Skeletal muscle satellite cell (primary cell): ENCODE data around the gene UNC5A.

ENCODE experiments used
- H3K27me3 ChIP-seq: 2 replicates; pipeline ENCODE4 v1.7.0; 2013; ENCODE audit warnings: low read length; ENCODE audit not compliant: control insufficient read depth, insufficient read depth
- H3K36me3 ChIP-seq: 2 replicates; pipeline ENCODE4 v1.7.0; 2013; ENCODE audit warnings: mild to moderate bottlenecking, control low read depth, low read length; ENCODE audit not compliant: insufficient read depth
- H3K4me1 ChIP-seq: 2 replicates; pipeline ENCODE4 v1.7.0; 2013; ENCODE audit warnings: low read length; ENCODE audit not compliant: control insufficient read depth, insufficient read depth
- H3K4me2 ChIP-seq: 2 replicates; pipeline ENCODE4 v1.7.0; 2013; ENCODE audit warnings: mild to moderate bottlenecking, low read length
- H3K4me3 ChIP-seq: 2 replicates; pipeline ENCODE4 v1.7.0; 2013; ENCODE audit warnings: low read length
- H3K9ac ChIP-seq: 2 replicates; pipeline ENCODE4 v1.7.0; 2013; ENCODE audit warnings: mild to moderate bottlenecking, low read depth, low read length, moderate library complexity
- H3K9me3 ChIP-seq: replicated peaks from 2 replicates; pipeline ENCODE4 v1.7.0; 2013; ENCODE audit warnings: mild to moderate bottlenecking, control low read depth, low read length

UNC5A gene

DNA sequence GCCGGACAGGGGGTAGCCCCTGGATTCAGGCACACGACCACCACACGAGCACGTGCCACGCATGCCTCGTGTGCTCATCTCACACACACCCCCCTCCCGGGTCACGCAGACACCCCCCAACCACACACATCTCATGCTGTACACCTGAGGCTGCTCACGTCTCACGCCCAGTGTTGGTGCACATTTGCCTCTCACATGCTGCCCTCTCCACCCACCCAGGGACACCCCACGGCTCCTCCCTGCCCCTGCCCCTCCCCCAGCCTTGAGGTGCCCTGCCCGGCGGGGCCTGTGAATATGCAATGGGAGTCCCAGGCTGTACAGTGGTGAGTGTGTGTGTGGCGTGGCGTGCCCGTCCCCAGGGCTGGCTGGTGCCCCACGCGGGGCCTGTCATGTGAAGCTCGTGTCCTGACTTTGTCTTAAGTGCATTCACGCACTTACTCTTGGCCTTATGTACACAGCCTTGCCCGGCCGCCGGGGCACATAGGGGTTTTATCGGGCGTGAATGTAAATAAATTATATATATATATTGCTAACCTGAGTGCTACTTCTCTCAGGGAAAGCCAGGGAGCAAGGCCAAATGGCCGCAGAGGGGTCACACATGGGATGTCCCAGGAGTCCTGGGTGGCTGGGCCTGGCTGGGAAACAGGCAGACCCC, 70.1 kb downstream of the UNC5A start:
- Histone ChIP-seq H3K27me3 (peaks cover 41% of the 10 kb centered on the region), H3K36me3 (no peaks in the 10 kb centered on the region), H3K9me3 (no peaks in the 10 kb centered on the region), H3K4me3 (no peak overlapping the region), H3K4me1 (peaks cover 3% of the 10 kb centered on the region), H3K9ac (no peak overlapping the region), H3K4me2 (no peak overlapping the region)

DNA sequence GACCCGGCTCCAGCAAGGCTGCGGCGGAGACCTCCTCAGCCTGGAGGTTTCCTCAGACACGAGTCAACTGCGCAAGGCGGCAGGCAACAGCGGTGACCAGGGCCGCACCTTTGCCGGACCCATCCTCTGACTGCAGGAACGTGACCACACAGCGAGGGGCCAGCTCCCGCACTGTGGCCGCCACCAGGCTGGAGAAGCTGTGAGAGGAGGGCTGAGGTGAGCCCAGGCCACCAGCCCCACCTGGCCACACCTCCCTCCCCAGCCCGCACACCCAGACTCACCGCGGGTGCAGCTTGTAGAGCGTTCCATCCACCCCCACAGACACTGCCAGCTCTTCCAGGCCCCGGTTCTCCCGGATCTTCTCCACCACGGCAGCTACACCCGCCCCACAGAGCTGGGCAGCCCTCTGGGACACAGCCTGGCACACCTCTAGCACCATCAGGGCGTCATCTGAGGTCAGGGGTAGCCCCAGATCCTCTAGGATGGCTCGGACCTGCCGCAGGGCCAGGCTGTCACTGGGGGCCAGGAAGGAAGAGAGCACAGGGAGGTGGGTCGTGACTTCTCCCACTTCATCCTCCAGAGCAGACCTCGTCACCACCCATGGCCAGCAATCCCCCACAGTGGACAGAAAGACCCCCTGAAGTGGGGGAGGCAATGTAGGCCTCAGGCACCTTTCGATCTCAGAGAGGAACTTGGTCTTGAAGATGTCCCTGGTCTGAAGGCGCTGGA, 70.8 kb downstream of the UNC5A start:
- H3K4me3 ChIP-seq = no peak overlapping the region
- no peak overlapping the region for H3K4me2 ChIP-seq
- H3K9me3 ChIP-seq = no peaks in the 10 kb centered on the region
- peaks cover 34% of the 10 kb centered on the region for H3K27me3 ChIP-seq
- H3K4me1 ChIP-seq = peaks cover 3% of the 10 kb centered on the region
- H3K36me3 ChIP-seq = no peaks in the 10 kb centered on the region
- no peak overlapping the region for H3K9ac ChIP-seq

DNA sequence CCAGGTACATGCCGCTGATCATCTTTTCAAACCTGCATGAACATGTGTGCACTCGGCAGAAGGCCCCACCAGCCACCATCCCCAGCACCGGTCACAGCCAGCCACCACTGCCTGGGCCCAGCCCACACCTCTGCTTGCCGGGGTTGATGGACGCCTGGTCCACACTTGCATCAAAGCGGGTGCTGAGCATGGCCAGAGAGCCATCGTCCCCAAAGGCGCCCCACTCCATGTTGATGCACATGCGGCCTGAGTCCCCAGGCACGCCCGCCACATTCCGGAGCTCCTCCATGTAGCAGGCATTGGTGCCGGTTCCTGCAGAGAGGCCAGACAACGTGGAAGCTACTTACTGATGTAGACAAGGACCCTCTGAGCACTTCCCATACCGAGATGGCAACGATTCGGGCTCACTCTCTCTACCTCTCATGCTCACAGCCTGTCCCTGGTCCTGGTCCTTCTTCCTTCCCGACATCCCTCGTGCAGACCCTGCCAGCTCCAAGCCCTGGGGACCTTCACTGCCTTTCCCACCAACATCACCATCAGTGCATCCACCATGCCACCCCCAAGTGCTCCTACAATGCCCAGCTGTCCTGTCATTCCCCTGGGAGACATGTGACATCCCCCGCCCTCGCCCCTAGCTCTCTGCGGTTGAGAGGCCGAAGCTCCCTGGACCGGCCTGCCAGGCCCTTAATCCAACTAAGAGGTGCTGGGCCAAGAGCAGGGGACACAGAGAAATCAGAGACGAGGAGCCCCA, 71.6 kb downstream of the UNC5A start:
- Histone ChIP-seq H3K27me3 (peaks cover 26% of the 10 kb centered on the region), H3K9ac (no peak overlapping the region), H3K4me2 (no peak overlapping the region), H3K4me3 (no peak overlapping the region), H3K9me3 (no peaks in the 10 kb centered on the region), H3K4me1 (peaks cover 3% of the 10 kb centered on the region), H3K36me3 (no peaks in the 10 kb centered on the region)

DNA sequence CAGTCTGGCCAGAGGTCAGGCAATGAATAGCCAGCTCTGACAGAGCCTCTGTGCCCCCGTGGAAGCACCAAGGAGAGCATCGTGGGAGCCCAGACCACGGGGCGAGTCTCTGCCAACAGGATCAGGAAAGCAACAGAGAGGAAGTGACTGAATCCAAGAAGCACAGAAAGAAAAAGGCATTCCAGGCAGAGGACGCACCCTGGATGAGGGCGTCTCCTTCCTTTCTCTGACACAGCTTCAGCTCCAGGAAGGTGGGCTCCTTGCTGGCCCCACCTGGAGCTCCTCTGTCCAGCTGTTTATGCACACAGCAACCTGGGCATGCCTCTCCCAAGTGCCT, 72.2 kb downstream of the UNC5A start:
- Histone ChIP-seq H3K9me3 (no peaks in the 10 kb centered on the region), H3K9ac (no peak overlapping the region), H3K27me3 (peaks cover 24% of the 10 kb centered on the region), H3K4me3 (no peak overlapping the region), H3K36me3 (no peaks in the 10 kb centered on the region), H3K4me1 (peaks cover 3% of the 10 kb centered on the region), H3K4me2 (no peak overlapping the region)

DNA sequence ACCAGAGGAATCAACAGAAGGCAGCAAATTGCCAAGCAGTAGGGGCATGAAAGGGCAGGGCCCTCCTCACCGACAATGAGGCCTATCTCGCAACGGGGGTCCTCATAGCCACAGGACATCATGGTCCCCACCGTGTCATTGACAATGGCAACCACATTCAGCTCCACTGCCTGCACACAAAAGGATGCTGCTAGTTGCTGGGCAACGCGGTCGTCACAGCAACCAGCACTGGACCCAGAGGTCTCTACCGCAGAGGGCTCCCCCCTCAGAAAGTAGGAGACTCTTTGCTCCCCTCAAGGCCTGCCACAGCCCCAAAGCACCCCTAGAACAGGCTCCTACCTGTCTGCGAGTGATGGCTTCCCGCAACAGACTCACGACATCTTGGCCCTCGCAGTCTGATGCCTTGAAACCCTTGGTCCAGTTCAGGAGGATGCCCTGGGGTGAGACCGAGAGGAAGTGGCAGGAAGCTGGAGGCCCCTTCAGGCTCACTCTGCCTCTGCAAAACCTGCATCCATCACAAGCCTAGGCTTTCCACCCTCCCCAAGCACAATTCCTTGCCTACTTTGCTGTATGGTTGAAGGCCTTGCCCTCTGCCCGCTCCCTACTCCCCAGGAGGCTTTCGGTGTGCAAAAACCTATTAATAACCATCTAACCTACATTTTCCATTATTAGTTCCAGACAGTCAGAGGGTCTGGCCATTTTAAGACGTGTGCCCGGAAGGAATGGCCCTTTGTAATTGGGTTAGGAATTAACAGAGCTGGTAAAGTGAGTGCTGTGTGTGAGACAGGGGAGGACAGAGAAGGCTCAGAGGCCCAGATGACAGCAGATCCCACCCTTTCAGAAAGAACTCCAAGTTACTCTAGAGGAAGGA, 73.6 kb downstream of the UNC5A start:
- Histone ChIP-seq H3K27me3 (peaks cover 17% of the 10 kb centered on the region), H3K36me3 (no peaks in the 10 kb centered on the region)

DNA sequence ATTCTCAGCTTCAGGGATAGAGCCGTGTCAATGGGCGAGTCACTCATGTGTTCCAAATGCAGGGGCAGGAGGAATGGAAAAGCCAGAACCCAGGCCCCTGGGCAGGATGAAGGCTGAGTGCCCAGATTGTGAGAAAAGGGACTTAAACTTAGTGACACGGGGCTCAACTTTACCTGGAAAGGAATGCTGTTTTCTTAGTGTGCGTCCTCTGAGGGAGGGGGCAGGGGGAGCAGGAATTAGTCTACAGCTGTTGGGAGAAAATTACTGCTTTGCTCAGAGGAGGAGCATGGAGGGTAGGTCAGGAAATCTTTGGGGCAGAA, 74.2 kb downstream of the UNC5A start:
- H3K9me3 ChIP-seq = no peaks in the 10 kb centered on the region
- peaks cover 3% of the 10 kb centered on the region for H3K4me1 ChIP-seq
- no peaks in the 10 kb centered on the region for H3K36me3 ChIP-seq
- H3K9ac ChIP-seq = no peak overlapping the region
- H3K4me3 ChIP-seq = no peak overlapping the region
- peaks cover 16% of the 10 kb centered on the region for H3K27me3 ChIP-seq
- no peak overlapping the region for H3K4me2 ChIP-seq

More for the DNA sequence above, 73.6 kb downstream of the UNC5A start:
- no peak overlapping the region for H3K4me2 ChIP-seq
- no peak overlapping the region for H3K9ac ChIP-seq
- H3K4me1 ChIP-seq = peaks cover 3% of the 10 kb centered on the region
- no peaks in the 10 kb centered on the region for H3K9me3 ChIP-seq
- no peak overlapping the region for H3K4me3 ChIP-seq

DNA sequence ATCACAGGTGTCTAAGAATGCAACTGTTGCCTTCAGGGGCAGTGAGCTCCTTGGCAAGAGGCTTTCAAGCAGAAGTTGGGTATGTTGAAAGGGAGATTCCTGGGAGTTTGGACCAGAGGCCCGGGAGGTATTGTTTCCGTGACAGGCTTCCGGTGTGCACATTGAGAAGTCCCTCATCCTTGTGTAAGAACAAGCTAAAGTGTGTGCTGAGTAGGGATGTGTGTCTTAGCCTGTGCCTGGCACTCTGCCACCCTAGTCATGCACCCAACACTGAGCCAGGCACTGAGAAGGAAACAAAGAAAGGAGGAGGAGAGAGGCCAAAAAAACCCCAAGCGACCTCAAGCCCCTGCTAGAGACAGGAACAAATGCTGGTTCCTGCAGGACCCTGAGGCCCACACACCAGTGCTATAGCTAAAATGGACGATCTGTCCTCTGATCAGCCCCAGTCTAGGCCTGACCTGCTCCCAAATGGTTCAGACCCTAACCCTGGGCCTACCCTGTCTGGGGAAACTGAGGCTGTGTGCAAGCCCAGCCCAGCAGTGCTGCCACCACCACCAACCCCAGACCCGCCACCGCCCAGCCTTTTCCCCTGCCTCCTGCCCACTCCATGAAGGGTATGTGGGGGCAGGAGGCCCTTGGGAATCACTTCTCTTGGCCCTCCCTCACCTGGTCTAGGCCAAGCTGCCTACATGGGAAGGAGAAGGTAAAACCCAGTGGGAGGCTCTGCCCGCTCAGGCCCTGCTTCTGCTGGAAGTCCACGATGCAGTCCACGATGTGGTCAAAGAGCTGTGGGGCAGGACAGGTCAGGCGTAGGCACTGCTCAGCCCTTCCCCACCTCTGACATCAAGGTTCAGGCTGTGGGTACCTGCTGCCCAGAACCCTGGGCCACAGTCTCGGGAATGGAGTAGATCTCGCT, 76.2 kb downstream of the UNC5A start:
- Histone ChIP-seq H3K9ac (no peak overlapping the region), H3K4me3 (no peak overlapping the region), H3K27me3 (peaks cover 25% of the 10 kb centered on the region), H3K9me3 (no peaks in the 10 kb centered on the region), H3K4me1 (peaks cover 3% of the 10 kb centered on the region), H3K36me3 (no peaks in the 10 kb centered on the region), H3K4me2 (no peak overlapping the region)

DNA sequence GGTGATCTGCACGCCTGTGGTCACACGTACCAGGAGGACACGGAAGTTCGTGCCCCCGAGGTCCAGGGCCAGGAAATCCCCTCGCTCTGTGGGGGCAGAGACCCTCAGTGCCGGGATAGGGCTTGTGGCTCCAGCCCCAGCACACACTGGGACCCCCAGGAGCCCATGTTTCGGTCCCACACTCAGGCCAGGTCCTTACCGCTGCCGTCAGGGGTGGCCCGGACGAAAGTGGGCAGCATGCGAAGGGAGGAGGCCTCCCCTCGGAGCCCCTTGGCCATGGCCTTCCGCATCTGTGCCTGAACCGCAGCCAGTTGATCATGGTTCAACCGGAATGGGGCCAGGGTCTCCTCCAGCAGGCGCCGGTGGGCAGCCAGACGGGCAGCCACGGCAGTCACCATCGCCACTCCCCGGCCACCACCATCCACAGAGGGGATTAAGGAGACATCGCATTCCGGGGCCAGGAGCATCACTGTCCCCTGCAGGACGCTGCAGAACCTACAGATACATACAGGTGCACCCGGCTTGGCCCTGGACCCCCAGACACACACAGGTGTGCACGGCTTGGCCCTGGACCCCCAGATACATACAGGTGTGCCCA, 77.0 kb downstream of the UNC5A start:
- H3K9me3 ChIP-seq = no peaks in the 10 kb centered on the region
- H3K4me1 ChIP-seq = peaks cover 1% of the 10 kb centered on the region
- no peak overlapping the region for H3K4me2 ChIP-seq
- H3K4me3 ChIP-seq = no peak overlapping the region
- H3K36me3 ChIP-seq = no peaks in the 10 kb centered on the region
- H3K27me3 ChIP-seq = peaks cover 29% of the 10 kb centered on the region
- H3K9ac ChIP-seq = no peak overlapping the region

DNA sequence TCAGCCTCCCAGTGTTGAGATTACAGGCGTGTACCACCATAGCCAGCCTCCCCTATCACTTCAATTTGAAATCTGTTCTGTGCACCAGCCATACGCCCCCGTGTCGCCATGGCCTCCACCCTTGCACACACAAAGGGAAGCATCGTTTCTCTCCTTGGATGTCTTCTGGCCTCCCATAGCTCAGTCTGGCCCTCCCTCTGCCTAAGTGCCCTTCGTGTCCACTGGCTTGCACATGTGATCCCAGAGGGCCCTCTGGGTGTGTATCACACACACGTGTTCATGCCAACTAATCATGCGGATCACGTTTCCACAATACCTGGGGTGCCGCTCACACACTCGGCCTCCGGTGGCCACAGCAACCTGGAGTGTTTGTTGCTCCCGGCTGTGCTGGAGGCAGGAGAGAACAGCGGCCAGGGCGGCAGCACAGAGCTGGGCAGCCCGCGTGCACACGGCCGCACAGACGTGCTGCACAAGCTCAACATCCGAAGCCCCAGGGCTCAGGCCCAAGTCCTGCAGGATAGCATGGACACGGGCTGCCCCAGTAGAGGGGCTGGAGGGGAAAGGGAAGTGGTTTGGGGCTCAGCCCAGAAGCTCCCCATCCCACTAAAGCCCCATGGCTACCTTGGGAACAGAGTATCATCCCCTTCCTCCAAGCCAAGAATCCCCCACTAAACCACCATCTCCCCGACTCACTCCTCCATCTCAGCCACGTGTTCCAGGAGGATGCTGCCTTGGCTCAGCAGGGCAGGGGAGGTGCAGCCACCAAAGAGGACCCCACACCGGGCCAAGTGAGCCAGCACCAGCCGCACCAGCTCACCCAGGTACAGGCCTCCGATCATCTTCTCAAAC, 77.9 kb downstream of the UNC5A start:
- H3K9me3 ChIP-seq = no peaks in the 10 kb centered on the region
- no peak overlapping the region for H3K4me2 ChIP-seq
- H3K36me3 ChIP-seq = no peaks in the 10 kb centered on the region
- H3K27me3 ChIP-seq = peaks cover 29% of the 10 kb centered on the region
- no peak overlapping the region for H3K9ac ChIP-seq
- no peaks in the 10 kb centered on the region for H3K4me1 ChIP-seq
- no peak overlapping the region for H3K4me3 ChIP-seq

DNA sequence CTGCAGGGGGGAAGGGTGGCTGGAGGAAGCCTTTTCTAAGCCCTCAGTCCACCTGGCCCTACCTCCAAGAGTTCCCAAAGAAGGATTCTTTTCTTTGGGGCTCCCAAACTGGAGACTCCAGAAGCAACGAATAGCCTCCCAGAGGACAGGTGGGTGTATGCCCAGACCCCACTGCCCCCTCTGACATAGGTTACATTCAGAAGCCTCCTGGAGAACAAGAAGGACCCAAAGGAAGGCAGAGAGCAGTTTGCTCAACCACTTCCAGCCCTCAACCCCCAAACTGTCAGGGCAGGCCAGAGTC, 78.5 kb downstream of the UNC5A start:
- Histone ChIP-seq H3K4me2 (no peak overlapping the region), H3K4me3 (no peak overlapping the region), H3K27me3 (peaks cover 31% of the 10 kb centered on the region), H3K36me3 (no peaks in the 10 kb centered on the region), H3K4me1 (no peaks in the 10 kb centered on the region), H3K9ac (no peak overlapping the region), H3K9me3 (no peaks in the 10 kb centered on the region)
